ENCODE results near the gene GPS2. TPM values are rescaled to one million over a fixed set of nuclear protein-coding genes. Genes with fewer than 3 reads are reported as not detected.

The GPS2 gene
- polyA plus RNA-seq, 3 donors: 40.1 to 55.5 (median 47.5) TPM

DNA sequence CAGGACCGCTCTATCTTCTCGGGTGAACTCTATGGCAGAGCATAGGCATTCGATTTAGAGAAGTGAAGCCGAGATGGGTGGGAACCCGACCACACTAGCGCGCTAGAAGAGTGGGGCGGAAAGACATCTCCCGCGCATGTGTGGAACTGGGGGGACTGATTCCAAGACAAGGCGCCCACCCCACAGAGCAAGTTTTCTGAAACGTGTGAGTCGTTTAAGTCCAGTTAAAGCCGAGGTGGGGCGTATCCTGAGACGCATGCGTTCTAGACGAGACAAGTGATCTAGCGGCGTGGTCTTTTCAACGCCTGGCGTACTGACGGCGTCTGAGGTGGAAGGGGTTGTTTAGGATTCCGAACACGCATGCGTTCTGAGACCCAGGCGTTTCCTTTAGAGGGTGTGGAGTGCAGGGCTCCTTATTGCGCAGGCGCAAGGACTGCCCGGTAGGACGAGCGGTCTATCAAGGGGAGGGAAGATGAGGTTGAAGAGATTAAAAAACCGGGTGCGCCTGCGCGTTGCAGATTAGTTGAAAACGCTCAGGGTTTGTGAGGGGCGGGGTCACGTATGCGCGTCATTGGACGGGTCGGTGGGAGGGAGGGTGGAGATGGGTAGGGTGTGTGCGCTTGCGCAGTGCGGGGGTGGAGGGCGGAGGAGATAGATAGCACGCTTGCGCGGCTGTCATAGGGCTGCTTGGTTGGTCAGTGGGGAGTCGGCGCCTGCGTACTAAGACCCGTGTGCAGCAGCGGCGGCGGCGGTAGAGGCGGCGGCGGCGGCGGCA lies 8.1 kb downstream of the GPS2 start, which contains the start of gene EIF5A:
TSS of gene EIF5A (plus strand) at position 718 of the 775 bp plus-strand sequence. CDS start 2,008 bp downstream, outside the sequence.
- 0 to 1% (median 1%) methylated on average over 64 of the region's 64 CpGs for WGBS, 3 donors
- peak within 1 kb of the TSS; percentile 82 for H3K27ac ChIP-seq (ENCODE audit: low read depth, low read length)

DNA sequence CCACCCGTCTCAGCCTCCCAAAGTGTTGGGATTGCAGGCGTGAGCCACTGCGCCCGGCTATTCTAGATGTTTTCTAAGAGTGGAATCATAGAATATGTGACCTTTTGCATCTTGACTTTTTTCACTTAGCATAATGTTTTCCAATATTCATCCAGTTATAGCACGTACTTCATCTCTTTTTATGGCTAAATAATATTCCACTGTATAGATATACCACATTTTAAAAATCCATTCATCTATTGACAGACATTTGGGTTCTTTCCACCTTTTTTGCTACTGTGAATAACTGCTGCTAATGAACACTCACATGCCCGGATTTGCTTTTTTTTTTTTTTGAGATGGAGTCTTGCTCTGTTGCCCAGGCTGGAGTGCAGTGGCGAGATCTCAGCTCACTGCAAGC lies 11.0 kb downstream of the GPS2 start:
- no peak overlapping the region for H3K27ac ChIP-seq (ENCODE audit: low read depth, low read length)
- WGBS, 3 donors: 94 to 98% (median 95%) methylated on average over 7 of the region's 7 CpGs

DNA sequence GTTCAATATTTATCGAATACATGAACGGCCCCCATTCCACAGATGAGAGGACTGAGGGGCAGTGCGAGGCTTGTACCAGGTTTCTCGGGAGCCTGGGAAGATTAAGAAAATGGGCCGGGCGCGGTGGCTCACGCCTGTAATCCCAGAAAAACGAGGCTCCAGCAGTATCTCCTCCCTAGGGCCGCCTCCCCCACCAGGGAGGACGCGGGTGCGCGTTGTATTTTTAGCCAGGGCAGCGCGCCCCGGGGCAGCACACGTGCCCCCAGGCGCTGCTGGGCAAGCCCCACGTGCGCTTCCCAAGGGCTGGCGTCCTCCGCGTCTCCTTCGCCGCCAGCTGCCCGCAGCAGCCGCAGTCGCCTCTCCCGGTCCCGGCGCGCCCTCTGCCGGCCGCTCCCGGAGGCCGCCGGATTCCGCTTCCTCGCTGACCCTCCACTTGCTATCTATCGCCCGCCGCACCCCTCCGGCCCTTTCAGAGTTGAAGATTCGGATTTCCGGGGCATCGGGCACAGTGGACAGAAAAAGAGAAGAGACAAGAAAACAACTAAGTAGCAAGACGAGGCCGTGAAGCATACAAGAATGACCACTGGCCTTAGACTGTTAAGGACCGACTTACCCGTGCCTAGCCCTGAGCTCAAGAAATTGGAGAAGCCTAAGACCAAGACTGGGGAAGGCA lies 18.8 kb downstream of the GPS2 start:
- WGBS, 3 donors: 3 to 4% (median 3%) methylated on average over 50 to 51 of the region's 51 CpGs
- H3K27ac ChIP-seq (ENCODE audit: low read depth, low read length): no peak overlapping the region

DNA sequence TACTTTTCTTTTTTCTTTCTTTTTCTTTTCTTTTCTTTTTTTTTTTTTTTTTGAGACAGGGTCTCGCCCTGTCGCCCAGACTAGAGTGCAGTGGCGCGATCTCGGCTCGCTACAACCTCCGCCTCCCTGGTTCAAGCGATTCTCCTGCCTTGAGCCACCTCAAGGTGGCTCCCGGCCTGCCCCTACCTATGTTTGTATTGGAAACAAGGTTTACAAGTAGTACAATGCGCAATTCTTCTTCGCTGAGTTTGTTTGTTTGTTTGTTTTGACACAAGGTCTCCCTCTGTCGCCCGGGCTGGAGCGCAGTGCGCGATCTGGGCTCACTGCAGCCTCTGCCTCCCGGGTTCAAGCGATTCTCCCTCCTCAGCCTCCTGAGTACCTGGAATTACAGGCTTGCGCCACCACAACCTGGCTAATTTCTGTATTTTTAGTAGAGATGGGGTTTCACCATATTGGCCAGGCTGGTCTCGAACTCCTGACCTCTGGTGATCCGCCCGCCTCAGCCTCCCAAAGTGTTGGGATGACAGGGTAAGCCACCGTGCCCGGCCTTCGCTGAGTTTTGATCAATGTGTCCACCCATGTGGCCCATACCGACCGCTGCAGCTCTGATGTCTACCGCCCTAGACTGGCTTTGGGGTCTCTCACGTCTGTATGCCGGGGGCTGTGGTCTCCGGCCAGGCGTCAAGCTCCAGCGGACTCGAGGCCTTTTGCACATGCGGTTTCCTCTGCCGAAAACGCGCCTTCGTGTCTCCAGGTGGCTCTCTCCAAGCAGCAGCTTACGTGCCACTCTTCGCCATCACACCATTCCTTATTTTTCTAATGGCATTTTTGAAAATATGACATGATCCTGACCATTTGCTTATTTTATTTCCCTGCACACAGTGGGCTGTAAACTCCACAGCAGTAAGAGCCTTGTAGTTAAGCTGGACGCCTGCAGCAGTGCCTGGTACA lies 19.7 kb downstream of the GPS2 start:
- H3K27ac ChIP-seq (ENCODE audit: low read depth, low read length): no peak overlapping the region
- WGBS, 3 donors: 55 to 61% (median 57%) methylated on average over 42 of the region's 42 CpGs

DNA sequence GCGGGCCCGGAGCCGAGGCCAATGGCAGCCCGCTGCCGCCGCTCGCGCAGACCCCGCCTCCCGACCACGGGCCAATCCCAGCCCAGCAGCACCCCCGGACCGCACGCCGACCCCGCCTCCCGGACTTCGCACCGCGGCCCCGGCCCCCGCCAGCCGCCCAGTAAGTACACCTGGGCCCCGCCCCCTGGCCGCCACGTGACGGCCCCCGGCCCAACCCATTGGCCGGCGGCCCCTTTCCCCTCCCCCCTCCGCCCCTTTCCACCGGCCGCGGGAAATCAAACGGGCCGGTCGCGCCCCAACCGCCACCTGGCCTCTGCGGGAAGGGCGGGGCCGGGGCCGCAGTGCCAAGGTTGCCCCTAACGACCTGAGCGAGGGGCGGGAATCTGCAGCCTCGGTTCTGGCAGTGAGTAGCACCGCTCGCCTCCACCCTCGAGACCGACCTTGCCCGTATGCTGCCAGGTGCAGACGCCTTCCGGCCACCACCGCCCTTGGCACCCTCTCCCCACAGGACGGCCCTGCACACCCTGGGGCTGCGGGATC lies 20.5 kb downstream of the GPS2 start, which contains the start of gene YBX2:
TSS of gene YBX2 (minus strand) at position 26 of the 540 bp plus-strand sequence. CDS start 139 bp downstream, outside the sequence.
- 1 to 2% (median 2%) methylated on average over 47 to 57 of the region's 57 CpGs for WGBS, 3 donors
- no peak within 1 kb of the TSS for H3K27ac ChIP-seq (ENCODE audit: low read depth, low read length)

DNA sequence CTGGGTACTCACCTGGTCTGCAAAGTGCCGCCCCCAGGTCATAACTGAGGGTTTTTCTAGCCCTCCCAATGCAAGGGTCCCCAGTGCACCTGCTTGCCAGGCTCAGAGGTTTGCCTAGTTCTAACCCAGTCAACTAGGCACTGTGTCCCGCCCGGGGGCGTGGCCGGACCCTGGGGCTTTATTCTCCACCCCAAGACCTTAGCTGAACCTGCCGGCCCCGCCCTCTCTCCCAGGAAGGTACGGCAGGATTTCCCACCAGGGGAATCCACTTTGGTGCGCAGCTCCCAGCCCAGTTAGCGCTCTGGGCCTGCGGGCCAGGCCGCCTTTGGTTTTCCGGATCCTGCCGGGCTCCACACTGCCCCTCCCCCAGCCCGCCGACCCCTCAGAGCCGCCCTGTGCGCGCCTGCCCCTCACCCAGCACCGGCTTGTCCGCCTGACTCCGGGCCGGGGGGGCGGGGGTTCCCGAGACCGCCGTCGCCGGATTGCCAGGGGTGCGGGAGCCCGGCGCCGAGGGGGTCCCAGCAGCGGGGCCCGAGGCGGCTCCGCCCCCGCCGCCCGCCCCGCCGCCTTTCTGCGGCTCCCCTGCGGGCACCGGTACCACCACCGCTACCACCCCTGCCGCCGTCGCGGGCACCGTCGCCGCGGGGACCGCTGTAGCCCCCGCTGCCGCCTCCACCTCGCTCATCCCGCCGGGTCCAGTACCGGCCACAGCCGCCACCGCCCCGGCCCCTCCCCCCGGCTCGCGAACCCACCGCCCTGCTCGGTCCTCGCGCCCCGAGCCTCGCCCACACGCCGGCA lies 21.1 kb downstream of the GPS2 start:
- H3K27ac ChIP-seq (ENCODE audit: low read depth, low read length): no peak overlapping the region
- 4 to 11% (median 6%) methylated on average over 27 to 71 of the region's 75 CpGs for WGBS, 3 donors

DNA sequence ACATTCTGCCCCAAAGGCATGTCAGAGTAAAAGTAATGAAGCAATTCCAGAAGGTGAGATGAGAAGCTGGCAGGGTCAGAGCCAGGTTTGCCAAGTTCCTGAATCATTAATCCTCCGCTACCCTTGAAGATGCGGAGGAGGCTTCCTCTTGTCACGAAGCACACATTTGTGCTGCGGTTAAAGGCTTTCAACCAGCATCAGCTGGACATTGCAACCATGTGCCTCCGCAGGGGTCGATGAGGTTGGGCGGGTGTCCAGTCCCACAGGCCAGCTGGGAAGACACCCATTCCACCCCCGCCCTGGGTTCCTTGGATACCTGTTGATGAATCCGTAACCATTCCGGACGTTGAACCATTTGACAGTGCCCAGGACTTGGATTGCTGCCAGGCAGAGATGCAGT lies 22.0 kb downstream of the GPS2 start:
- WGBS, 3 donors: 57 to 75% (median 63%) methylated on average over 11 of the region's 11 CpGs
- no peak overlapping the region for H3K27ac ChIP-seq (ENCODE audit: low read depth, low read length)

DNA sequence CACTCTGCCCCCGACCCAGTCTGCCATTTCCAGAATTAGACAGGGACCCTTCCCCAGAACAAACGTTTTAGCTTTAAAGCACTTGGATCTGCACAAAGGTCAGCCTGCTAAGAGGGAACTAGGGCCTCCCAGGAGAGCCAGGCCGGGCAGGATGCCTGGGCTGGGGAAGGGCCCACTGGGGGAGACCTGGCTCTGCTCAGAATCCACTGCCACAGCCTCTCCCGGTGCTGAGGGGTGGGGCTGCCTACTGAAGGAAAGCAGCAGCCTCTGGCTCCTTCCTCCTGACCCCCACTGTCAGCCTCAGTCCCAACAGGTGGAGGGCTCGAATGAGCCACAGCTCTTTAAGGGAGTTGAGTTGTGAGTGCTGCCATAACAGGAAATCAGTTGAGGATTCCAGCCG lies 22.4 kb downstream of the GPS2 start:
- 24 to 54% (median 30%) methylated on average over 6 of the region's 6 CpGs for WGBS, 3 donors
- no peak overlapping the region for H3K27ac ChIP-seq (ENCODE audit: low read depth, low read length)

DNA sequence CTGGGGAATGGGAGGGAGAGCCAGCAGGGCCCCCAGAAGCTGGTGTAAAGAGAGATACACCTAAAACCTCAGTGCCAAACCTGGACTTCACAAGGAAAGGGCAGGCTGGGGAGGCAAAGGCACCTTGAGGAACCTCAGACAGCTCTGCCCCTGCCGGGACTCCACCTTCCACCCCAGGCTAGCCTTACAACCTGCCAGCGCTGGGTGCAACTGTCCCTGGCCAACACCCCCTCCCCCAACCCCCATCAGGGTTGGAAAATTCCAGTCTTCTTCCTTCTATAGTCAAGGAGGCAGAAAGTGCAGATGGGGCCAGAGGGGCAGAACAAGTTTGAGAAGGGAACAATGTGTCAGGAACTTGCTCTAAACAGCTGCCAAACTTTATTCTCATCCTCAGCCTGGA lies 23.0 kb downstream of the GPS2 start:
- H3K27ac ChIP-seq (ENCODE audit: low read depth, low read length): no peak overlapping the region
- WGBS, 3 donors: 73 to 86% (median 76%) methylated on average over 2 of the region's 2 CpGs

DNA sequence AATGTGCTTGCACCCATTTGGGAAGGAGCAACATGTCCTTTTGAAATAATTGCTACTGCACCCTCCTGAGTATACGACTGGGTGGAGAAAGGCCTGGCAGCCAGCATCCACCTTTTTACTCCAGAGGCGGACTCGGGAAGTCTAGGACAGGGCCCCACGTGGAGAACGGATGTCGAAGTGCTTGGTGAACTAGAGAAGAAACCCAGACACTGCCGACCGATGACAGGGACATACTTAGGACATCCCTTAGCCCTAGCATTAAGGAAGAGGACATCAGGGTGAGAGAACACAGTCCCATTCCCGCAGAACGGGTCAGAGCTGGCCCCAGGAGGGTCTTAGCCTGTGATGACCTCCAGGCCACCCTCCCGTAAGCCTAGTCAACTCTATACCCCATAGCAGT lies 24.5 kb downstream of the GPS2 start:
- WGBS, 3 donors: 66 to 84% (median 79%) methylated on average over 11 of the region's 11 CpGs
- no peak overlapping the region for H3K27ac ChIP-seq (ENCODE audit: low read depth, low read length)

DNA sequence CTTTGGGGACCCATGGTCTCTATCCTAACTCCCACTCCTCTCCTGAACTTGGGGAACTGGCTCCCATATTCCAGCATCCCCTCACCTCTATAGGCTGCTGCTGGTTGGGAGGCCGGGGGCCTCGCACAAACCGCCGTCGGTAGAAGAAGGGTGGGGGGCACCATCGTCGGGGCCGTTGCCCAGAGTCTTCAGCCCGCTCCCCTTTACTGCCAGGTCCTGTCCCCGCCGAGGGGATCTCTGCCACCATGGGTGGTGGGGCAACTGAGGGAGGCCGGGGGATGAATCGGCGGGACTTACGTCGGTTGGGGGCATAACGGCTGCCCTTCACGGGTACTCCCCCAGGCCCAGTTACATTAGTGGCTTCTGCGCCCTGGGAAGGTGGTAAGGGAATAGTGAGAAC lies 25.0 kb downstream of the GPS2 start:
- WGBS, 3 donors: 92 to 93% (median 93%) methylated on average over 19 of the region's 19 CpGs

DNA sequence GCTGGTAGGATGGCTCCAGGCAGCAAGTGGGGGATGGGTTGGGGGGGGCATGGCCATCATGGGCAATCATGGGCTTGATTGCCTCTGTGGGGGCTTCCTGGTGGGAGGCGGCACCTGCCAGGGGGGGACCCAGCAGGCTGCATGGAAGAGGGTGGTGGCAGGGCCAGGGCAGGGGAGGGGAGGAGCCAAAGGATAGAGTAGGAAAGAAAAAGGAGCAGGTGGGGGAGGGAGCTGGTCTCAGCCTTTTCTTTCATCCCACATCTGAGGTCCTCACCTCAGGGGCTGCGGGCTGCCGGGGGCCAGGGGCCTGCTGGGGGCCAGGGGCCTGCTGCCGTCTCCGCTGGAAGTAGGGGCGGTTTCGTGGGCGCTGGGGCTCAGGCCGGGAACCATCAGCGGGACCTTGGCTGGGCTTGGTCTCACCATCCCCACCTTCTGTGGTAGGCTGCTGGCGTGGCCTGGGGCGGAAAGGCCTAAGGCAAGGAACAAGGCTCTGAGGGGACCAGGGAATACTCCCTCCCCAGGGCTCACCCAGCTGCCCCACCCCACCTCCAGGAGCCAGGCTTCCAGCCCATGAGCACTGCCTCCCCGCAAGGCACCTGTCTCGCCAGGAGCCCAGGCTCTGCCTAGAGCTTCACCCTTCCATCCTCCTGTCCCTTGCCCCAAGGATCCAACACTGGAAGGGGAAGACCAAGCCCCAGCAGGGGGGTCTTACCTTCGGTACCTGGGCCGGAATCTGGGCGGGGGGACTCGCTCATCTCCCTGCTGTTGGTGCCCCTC lies 25.7 kb downstream of the GPS2 start:
- no peak overlapping the region for H3K27ac ChIP-seq (ENCODE audit: low read depth, low read length)
- WGBS, 3 donors: 87 to 94% (median 90%) methylated on average over 16 to 18 of the region's 18 CpGs

More for the DNA sequence above, 25.0 kb downstream of the GPS2 start:
- H3K27ac ChIP-seq (ENCODE audit: low read depth, low read length): no peak overlapping the region

DNA sequence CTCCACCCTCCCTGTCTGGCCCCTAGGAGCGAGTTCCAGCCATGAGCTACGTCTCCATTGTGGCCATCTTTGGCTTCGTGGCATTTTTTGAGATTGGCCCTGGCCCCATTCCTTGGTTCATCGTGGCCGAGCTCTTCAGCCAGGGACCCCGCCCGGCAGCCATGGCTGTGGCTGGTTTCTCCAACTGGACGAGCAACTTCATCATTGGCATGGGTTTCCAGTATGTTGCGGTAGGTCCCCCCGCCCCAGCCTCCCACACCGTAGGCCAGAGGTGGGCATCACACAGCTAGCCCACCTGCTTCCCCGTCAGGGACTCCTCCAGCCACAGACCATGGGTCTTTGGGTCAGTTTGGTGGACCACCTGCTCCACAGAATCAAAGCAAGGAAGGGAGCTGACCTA lies 29.5 kb downstream of the GPS2 start:
- WGBS, 3 donors: 86 to 92% (median 91%) methylated on average over 12 of the region's 12 CpGs
- H3K27ac ChIP-seq (ENCODE audit: low read depth, low read length): no peak overlapping the region

DNA sequence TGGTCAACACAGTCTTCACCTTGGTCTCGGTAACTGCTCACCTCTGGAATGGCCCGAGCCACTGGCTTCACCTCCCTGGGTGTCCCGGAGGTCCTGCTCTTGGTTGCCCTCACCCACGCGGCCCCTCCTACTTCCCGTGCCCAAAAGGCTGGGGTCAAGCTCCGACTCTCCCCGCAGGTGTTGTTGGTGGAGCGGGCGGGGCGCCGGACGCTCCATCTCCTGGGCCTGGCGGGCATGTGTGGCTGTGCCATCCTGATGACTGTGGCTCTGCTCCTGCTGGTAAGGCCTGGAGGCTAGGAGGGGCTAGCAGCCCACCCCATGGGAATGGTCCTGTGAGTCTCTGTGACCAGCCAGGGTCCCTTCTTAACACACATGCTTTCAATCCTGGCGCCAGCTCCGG lies 30.2 kb downstream of the GPS2 start:
- 90 to 93% (median 91%) methylated on average over 16 of the region's 16 CpGs for WGBS, 3 donors
- no peak overlapping the region for H3K27ac ChIP-seq (ENCODE audit: low read depth, low read length)

DNA sequence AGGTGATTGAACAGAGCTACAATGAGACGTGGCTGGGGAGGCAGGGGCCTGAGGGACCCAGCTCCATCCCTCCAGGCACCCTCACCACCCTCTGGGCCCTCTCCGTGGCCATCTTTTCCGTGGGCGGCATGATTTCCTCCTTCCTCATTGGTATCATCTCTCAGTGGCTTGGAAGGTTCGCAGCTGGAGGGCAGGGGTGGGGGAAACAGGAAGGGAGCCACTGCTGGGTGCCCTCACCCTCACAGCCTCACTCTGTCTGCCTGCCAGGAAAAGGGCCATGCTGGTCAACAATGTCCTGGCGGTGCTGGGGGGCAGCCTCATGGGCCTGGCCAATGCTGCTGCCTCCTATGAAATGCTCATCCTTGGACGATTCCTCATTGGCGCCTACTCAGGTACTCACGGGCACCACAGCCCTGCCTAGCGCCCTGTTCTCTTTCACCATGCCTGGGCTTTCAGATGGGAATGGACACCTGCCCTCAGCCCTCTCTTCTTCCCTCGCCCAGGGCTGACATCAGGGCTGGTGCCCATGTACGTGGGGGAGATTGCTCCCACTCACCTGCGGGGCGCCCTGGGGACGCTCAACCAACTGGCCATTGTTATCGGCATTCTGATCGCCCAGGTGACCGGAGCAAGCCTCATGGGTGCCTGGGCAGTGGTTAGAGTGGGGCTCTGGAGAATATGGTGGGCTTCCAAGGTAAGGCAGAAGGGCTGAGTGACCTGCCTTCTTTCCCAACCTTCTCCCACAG lies 31.5 kb downstream of the GPS2 start:
- no peak overlapping the region for H3K27ac ChIP-seq (ENCODE audit: low read depth, low read length)

DNA sequence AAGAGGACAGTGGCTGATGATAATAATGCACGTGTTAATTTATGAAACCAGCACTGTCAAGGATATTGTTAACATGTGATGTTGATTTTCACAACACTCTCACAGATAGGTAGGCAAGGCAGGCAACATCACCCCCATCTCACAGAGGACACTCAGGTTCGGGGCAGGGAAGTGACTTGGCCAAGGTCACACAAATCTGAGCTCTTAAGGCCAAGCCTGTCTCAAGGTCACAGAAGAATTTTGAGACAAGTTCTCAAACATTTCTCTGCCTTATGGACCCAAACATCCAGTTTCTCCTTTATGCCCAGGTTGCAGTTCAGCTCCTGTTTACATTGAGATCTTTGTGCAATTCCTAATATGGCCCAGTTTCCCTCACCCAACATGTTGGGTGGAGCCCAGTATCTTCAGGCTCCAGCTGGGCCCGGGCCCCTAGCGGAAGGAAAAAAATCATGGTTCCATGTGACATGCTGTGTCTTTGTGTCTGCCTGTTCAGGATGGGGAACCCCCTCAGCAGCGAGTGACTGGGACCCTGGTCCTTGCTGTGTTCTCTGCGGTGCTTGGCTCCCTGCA lies 32.3 kb downstream of the GPS2 start:
- no peak overlapping the region for H3K27ac ChIP-seq (ENCODE audit: low read depth, low read length)
- WGBS, 3 donors: 45 to 54% (median 52%) methylated on average over 6 of the region's 6 CpGs

More for the DNA sequence above, 31.5 kb downstream of the GPS2 start:
- WGBS, 3 donors: 81 to 91% (median 82%) methylated on average over 18 of the region's 18 CpGs

All from adipose tissue (tissue), 3 donors.